ENCODE measurements around the gene ARMH1.

ARMH1 gene

GRCh38 chr1:44705470-44705869 lies 31.0 kb downstream of the ARMH1 start:
- no peak overlapping the region for H3K4me3 ChIP-seq (ENCODE audit: low read depth, low read length)
- TF ChIP-seq CTCF (IDR thresholded peaks at IDR 0.05; ENCODE audit: low read depth, low read length, missing control alignments) = no peak
- no peaks in the 10 kb centered on the region for H3K27me3 ChIP-seq (replicated peaks)
- DNase-seq = no peak
- H3K36me3 ChIP-seq (replicated peaks) = no peaks in the 10 kb centered on the region
- in situ Hi-C loops (cut with HindIII; ENCODE audit: low pct_ligation_motif_present, low sequenced_read_pairs) = no loop called here
- H3K27ac ChIP-seq = no peak overlapping the region

GRCh38 chr1:44705938-44706337 lies 31.4 kb downstream of the ARMH1 start:
- DNase-seq = no peak
- no peaks in the 10 kb centered on the region for H3K27me3 ChIP-seq (replicated peaks)
- no peaks in the 10 kb centered on the region for H3K36me3 ChIP-seq (replicated peaks)
- no peak overlapping the region for H3K27ac ChIP-seq
- in situ Hi-C loops (cut with HindIII; ENCODE audit: low pct_ligation_motif_present, low sequenced_read_pairs) = no loop called here
- no peak for TF ChIP-seq CTCF (IDR thresholded peaks at IDR 0.05; ENCODE audit: low read depth, low read length, missing control alignments)
- no peak overlapping the region for H3K4me3 ChIP-seq (ENCODE audit: low read depth, low read length)

- Histone ChIP-seq H3K27me3 (replicated peaks) (no peaks in the 10 kb centered on the region), H3K27ac (peak overlapping the region; percentile 74), H3K4me3 (ENCODE audit: low read depth, low read length) (no peak overlapping the region), H3K36me3 (replicated peaks) (no peaks in the 10 kb centered on the region)
- no peak for TF ChIP-seq CTCF (IDR thresholded peaks at IDR 0.05; ENCODE audit: low read depth, low read length, missing control alignments)
- in situ Hi-C loops (cut with HindIII; ENCODE audit: low pct_ligation_motif_present, low sequenced_read_pairs) = no loop called here
- DNase-seq = peak; percentile 90
Measured at GRCh38 chr1:44707112-44707881, 32.8 kb downstream of the ARMH1 start.

GRCh38 chr1:44707959-44708831 lies 33.7 kb downstream of the ARMH1 start:
- Histone ChIP-seq H3K27me3 (replicated peaks) (no peaks in the 10 kb centered on the region), H3K36me3 (replicated peaks) (no peaks in the 10 kb centered on the region), H3K4me3 (ENCODE audit: low read depth, low read length) (no peak overlapping the region), H3K27ac (no peak overlapping the region)
- peak; percentile 66 for TF ChIP-seq CTCF (IDR thresholded peaks at IDR 0.05; ENCODE audit: low read depth, low read length, missing control alignments)
- DNase-seq = peak; percentile 63
- in situ Hi-C loops (cut with HindIII; ENCODE audit: low pct_ligation_motif_present, low sequenced_read_pairs) = no loop called here

GRCh38 chr1:44713321-44713781 lies 38.8 kb downstream of the ARMH1 start:
- Histone ChIP-seq H3K27ac (no peak overlapping the region), H3K36me3 (replicated peaks) (no peaks in the 10 kb centered on the region), H3K27me3 (replicated peaks) (no peaks in the 10 kb centered on the region), H3K4me3 (ENCODE audit: low read depth, low read length) (no peak overlapping the region)
- no peak for DNase-seq
- in situ Hi-C loops (cut with HindIII; ENCODE audit: low pct_ligation_motif_present, low sequenced_read_pairs) = no loop called here
- TF ChIP-seq CTCF (IDR thresholded peaks at IDR 0.05; ENCODE audit: low read depth, low read length, missing control alignments) = no peak

Data from brain microvascular endothelial cell (primary cell).